Liver (tissue), 9 donors: Measurements from ENCODE around the gene DSG2. TPM values are rescaled to one million over a fixed set of nuclear protein-coding genes. Genes with fewer than 3 reads are reported as not detected.

Experiments
- DNase-seq: peaks from one replicate; pipeline ENCODE4 v3.0.0-alpha.2; 2017; ENCODE audit warnings: low spot score
- H3K27ac ChIP-seq, 2 donors: one replicate each; pipeline ENCODE4 v1.7.0; 2013; ENCODE audit warnings: inconsistent platforms in 2 of 2, low read length in 2 of 2, control low read depth in 1 of 2, low read depth in 1 of 2, mild to moderate bottlenecking in 1 of 2
- H3K27me3 ChIP-seq, 4 donors: one replicate each; pipeline versions ENCODE4 v1.6.1 to v1.7.0; 2013; ENCODE audit warnings: low read length in 3 of 4, inconsistent platforms in 1 of 4, mild to moderate bottlenecking in 1 of 4, moderate library complexity in 1 of 4; ENCODE audit not compliant: control insufficient read depth in 4 of 4, insufficient read depth in 4 of 4
- H3K36me3 ChIP-seq, 4 donors: one replicate each; pipeline versions ENCODE4 v1.6.1 to v1.7.0; 2013; ENCODE audit warnings: low read length in 3 of 4, mild to moderate bottlenecking in 3 of 4, low read depth in 1 of 4, moderate library complexity in 1 of 4; ENCODE audit not compliant: control insufficient read depth in 4 of 4, insufficient read depth in 3 of 4
- H3K4me1 ChIP-seq, 4 donors: one replicate each; pipeline versions ENCODE4 v1.6.1 to v1.7.0; 2013; ENCODE audit warnings: low read length in 3 of 4, mild to moderate bottlenecking in 3 of 4, moderate library complexity in 1 of 4; ENCODE audit not compliant: control insufficient read depth in 4 of 4, insufficient read depth in 4 of 4
- H3K4me3 ChIP-seq, 3 donors: one replicate each; pipeline versions ENCODE4 v1.6.1 to v1.7.0; 2013; ENCODE audit warnings: low read length in 3 of 3, control low read depth in 1 of 3, low read depth in 1 of 3, mild to moderate bottlenecking in 1 of 3
- H3K9ac ChIP-seq, 2 donors: one replicate each; pipeline ENCODE4 v1.7.0; 2013; ENCODE audit warnings: low read length in 2 of 2, mild to moderate bottlenecking in 2 of 2, moderate library complexity in 2 of 2, control low read depth in 1 of 2, low read depth in 1 of 2
- H3K9me3 ChIP-seq, 4 donors: one replicate each; pipeline versions ENCODE4 v1.6.1 to v1.7.0; 2013; ENCODE audit warnings: low read length in 3 of 4; ENCODE audit not compliant: control insufficient read depth in 4 of 4
- EGR1 ChIP-seq, 2 donors: IDR thresholded peaks; 2 replicates each; pipeline ENCODE4 v1.6.1; 2016 to 2018; ENCODE audit warnings: antibody characterized with exemption in 2 of 2, low read depth in 2 of 2
- FOXA1 ChIP-seq: IDR thresholded peaks from 2 replicates; pipeline ENCODE4 v1.6.1; 2016; ENCODE audit warnings: antibody characterized with exemption
- FOXA2 ChIP-seq: IDR thresholded peaks from 2 replicates; pipeline ENCODE4 v1.6.1; 2016; ENCODE audit warnings: antibody characterized with exemption
- HNF4G ChIP-seq: IDR thresholded peaks from 2 replicates; pipeline ENCODE4 v1.6.1; 2016; ENCODE audit warnings: antibody characterized with exemption
- MAX ChIP-seq: IDR thresholded peaks from 2 replicates; pipeline ENCODE4 v1.6.1; 2016; ENCODE audit warnings: antibody characterized with exemption
- NR2F2 ChIP-seq: IDR thresholded peaks from 2 replicates; pipeline ENCODE4 v1.6.1; 2016; ENCODE audit warnings: antibody characterized with exemption
- RAD21 ChIP-seq, 2 donors: IDR thresholded peaks; 2 replicates each; pipeline ENCODE4 v1.6.1; 2016; ENCODE audit warnings: antibody characterized with exemption in 2 of 2, mild to moderate bottlenecking in 2 of 2
- REST ChIP-seq: IDR thresholded peaks from 2 replicates; pipeline ENCODE4 v1.6.1; 2016; ENCODE audit warnings: antibody characterized with exemption, mild to moderate bottlenecking
- RXRA ChIP-seq, 2 donors: IDR thresholded peaks; 2 replicates each; pipeline ENCODE4 v1.6.1; 2017 to 2018; ENCODE audit warnings: antibody characterized with exemption in 2 of 2, mild to moderate bottlenecking in 1 of 2
- SP1 ChIP-seq: IDR thresholded peaks from 2 replicates; pipeline ENCODE4 v1.6.1; 2018; ENCODE audit warnings: antibody characterized with exemption, mild to moderate bottlenecking
- WGBS: extraction: QIAGEN DNeasy Blood & Tissue Kit; methylation state at CpG from one replicate; pipeline ENCODE4 v1.1.7; 2013; 5-methylcytosine and 5-hydroxymethylcytosine counted together
- polyA plus RNA-seq, 2 donors: library from polyadenylated mRNA; stranded (reverse) in 1 of 2; unstranded in 1 of 2; fragments of 200-250 nt in 1 of 2; fragments of >200 nt in 1 of 2; fragmentation: Nextera tagmentation in 1 of 2; extraction: Ambion mirVana in 1 of 2; gene quantifications; one replicate each; pipeline versions ENCODE4 v1.2.1 to v1.2.3, GENCODE V29; 2013 to 2015
- total RNA-seq, 2 donors: library from RNA; depleted of rRNA; stranded (reverse); fragments of >200 nt; gene quantifications; one replicate each; pipeline ENCODE4 v1.2.3, GENCODE V29; 2014
- TF ChIP-seq, protein P1 (sequence below): fragments of 150-350 bp; IDR thresholded peaks from 2 replicates; pipeline ENCODE4 v1.5.1; 2017; ENCODE audit warnings: improper control_type of control experiment, low read depth, low read length; ENCODE audit not compliant: missing input control
- TF ChIP-seq, protein P2 (sequence below): IDR thresholded peaks from 2 replicates; pipeline ENCODE4 v1.6.1; 2016; ENCODE audit warnings: antibody characterized with exemption
- TF ChIP-seq, protein P3 (sequence below): IDR thresholded peaks from 2 replicates; pipeline ENCODE4 v1.6.1; 2016; ENCODE audit warnings: antibody characterized with exemption
- donor health status: healthy.
- donor health status: healthy.
- donor health status: healthy.
- donor health status: healthy.
- donor health status: healthy.

Gene DSG2
- total and polyA plus RNA-seq, 4 donors, result 5.4 to 13.9 (median 9.6) TPM

DNA sequence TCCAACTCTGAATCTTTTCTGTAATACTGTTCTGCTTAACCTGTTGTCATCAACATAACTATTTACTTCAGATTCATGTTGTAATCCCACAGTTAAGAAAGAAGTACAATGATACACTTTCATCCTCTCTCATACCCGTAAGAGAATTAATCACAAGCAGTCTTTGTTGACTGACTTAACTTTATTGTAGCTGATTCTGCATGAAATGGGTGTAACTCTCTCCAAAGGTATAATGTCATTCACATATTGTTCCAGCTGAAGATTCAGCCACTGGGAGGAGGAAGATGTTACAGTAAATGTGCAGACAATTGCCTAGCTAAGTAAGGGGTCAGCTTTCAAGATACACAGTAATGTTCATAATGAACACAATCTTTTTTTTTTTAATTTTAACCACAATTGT is 13.5 kb upstream of the DSG2 start:
- no peak overlapping the region for H3K27ac ChIP-seq
- TF ChIP-seq FOXA2, result no peak
- TF ChIP-seq FOXA1, result no peak
- TF ChIP-seq, protein P1, sequence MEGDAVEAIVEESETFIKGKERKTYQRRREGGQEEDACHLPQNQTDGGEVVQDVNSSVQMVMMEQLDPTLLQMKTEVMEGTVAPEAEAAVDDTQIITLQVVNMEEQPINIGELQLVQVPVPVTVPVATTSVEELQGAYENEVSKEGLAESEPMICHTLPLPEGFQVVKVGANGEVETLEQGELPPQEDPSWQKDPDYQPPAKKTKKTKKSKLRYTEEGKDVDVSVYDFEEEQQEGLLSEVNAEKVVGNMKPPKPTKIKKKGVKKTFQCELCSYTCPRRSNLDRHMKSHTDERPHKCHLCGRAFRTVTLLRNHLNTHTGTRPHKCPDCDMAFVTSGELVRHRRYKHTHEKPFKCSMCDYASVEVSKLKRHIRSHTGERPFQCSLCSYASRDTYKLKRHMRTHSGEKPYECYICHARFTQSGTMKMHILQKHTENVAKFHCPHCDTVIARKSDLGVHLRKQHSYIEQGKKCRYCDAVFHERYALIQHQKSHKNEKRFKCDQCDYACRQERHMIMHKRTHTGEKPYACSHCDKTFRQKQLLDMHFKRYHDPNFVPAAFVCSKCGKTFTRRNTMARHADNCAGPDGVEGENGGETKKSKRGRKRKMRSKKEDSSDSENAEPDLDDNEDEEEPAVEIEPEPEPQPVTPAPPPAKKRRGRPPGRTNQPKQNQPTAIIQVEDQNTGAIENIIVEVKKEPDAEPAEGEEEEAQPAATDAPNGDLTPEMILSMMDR, result no peak
- no peak for TF ChIP-seq MAX
- TF ChIP-seq NR2F2, result no peak
- no peak for TF ChIP-seq EGR1 (IDR thresholded peaks at IDR 0.05; ENCODE audit: low read depth in 2 of 2)
- TF ChIP-seq HNF4G, result no peak
- no peak for DNase-seq
- no peaks in the 10 kb centered on the region for H3K36me3 ChIP-seq
- H3K27me3 ChIP-seq, result peaks cover 0 to 4% (median 1%) of the 10 kb centered on the region in 4 donors
- no peak overlapping the region for H3K9ac ChIP-seq
- WGBS, result 82% methylated on average over 1 of the region's 1 CpG
- no peaks in the 10 kb centered on the region for H3K4me1 ChIP-seq
- H3K9me3 ChIP-seq, result no peaks in the 10 kb centered on the region
- H3K4me3 ChIP-seq, result no peak overlapping the region

GRCh38 chr18:31486165-31486564 is 11.8 kb upstream of the DSG2 start:
- Histone ChIP-seq H3K9me3 (no peaks in the 10 kb centered on the region), H3K4me1 (no peaks in the 10 kb centered on the region), H3K27ac (no peak overlapping the region), H3K9ac (no peak overlapping the region), H3K36me3 (no peaks in the 10 kb centered on the region), H3K4me3 (no peak overlapping the region), H3K27me3 (peaks cover 0 to 4% (median 1%) of the 10 kb centered on the region in 4 donors)
- WGBS, result 64% methylated on average over 2 of the region's 2 CpGs
- TF ChIP-seq FOXA2, result no peak
- no peak for TF ChIP-seq NR2F2
- no peak for TF ChIP-seq RAD21 (IDR thresholded peaks at IDR 0.05)
- TF ChIP-seq HNF4G, result no peak
- TF ChIP-seq EGR1 (IDR thresholded peaks at IDR 0.05; ENCODE audit: low read depth in 2 of 2), result no peak
- TF ChIP-seq, protein P2, sequence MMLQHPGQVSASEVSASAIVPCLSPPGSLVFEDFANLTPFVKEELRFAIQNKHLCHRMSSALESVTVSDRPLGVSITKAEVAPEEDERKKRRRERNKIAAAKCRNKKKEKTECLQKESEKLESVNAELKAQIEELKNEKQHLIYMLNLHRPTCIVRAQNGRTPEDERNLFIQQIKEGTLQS, result no peak
- no peak for TF ChIP-seq SP1
- TF ChIP-seq MAX, result no peak
- no peak for TF ChIP-seq REST
- TF ChIP-seq, protein P1, result no peak
- TF ChIP-seq, protein P3, sequence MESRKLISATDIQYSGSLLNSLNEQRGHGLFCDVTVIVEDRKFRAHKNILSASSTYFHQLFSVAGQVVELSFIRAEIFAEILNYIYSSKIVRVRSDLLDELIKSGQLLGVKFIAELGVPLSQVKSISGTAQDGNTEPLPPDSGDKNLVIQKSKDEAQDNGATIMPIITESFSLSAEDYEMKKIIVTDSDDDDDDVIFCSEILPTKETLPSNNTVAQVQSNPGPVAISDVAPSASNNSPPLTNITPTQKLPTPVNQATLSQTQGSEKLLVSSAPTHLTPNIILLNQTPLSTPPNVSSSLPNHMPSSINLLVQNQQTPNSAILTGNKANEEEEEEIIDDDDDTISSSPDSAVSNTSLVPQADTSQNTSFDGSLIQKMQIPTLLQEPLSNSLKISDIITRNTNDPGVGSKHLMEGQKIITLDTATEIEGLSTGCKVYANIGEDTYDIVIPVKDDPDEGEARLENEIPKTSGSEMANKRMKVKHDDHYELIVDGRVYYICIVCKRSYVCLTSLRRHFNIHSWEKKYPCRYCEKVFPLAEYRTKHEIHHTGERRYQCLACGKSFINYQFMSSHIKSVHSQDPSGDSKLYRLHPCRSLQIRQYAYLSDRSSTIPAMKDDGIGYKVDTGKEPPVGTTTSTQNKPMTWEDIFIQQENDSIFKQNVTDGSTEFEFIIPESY, result no peak
- no peak for TF ChIP-seq RXRA (IDR thresholded peaks at IDR 0.05)
- no peak for DNase-seq
